Keratinocyte (primary cell): ENCODE results near the gene VMP1.

Experiments used
- EZH2 ChIP-seq: IDR thresholded peaks from one replicate; pipeline ENCODE4 v1.6.1; 2012; ENCODE audit warnings: inconsistent platforms, mild to moderate bottlenecking, low read length, moderate library complexity
- TF ChIP-seq, protein P1 (sequence below), 3 experiments: IDR thresholded peaks in 1 of 3; conservative IDR thresholded peaks in 1 of 3; optimal IDR thresholded peaks in 1 of 3; 2 replicates in 2 of 3; 3 replicates in 1 of 3; pipeline versions ENCODE3 to v1.5.1; 2011; ENCODE audit warnings: low read length in 3 of 3, mild to moderate bottlenecking in 3 of 3, moderate library complexity in 2 of 3, control low read depth in 1 of 3, inconsistent platforms in 1 of 3; ENCODE audit not compliant: insufficient read depth in 2 of 3; ENCODE audit errors: extremely low read depth in 1 of 3

DNA sequence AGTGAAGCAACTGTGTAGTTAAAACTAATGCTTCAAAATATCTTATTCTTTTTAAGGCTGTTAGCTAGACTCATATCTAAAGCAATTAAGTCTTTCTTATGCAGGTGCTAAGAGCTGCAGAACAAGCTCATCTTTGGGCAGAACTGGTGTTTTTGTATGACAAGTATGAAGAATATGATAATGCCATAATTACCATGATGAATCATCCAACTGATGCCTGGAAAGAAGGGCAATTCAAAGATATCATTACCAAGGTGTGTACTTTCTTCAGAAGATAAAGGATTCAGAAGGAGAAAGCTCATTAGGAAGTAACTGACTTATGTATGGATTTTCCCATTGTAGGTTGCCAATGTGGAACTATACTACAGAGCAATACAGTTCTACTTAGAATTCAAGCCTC lies 24.2 kb upstream of the VMP1 start:
- TF ChIP-seq EZH2, result no peak
- TF ChIP-seq, protein P1, sequence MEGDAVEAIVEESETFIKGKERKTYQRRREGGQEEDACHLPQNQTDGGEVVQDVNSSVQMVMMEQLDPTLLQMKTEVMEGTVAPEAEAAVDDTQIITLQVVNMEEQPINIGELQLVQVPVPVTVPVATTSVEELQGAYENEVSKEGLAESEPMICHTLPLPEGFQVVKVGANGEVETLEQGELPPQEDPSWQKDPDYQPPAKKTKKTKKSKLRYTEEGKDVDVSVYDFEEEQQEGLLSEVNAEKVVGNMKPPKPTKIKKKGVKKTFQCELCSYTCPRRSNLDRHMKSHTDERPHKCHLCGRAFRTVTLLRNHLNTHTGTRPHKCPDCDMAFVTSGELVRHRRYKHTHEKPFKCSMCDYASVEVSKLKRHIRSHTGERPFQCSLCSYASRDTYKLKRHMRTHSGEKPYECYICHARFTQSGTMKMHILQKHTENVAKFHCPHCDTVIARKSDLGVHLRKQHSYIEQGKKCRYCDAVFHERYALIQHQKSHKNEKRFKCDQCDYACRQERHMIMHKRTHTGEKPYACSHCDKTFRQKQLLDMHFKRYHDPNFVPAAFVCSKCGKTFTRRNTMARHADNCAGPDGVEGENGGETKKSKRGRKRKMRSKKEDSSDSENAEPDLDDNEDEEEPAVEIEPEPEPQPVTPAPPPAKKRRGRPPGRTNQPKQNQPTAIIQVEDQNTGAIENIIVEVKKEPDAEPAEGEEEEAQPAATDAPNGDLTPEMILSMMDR (optimal IDR thresholded peaks at IDR 0.05 in 1 of 3, IDR thresholded peaks at IDR 0.05 in 1 of 3, conservative IDR thresholded peaks at IDR 0.05 in 1 of 3; ENCODE audit: extremely low read depth in 1 of 3, insufficient read depth in 2 of 3, low read length in 3 of 3), result no peak
